Activated T-helper 1 cell treated with Interleukin-2 at 50 U/mL for 16 hours (primary cell): ENCODE measurements around the gene L1CAM.

Source experiments
- DNase-seq: peaks from one replicate; pipeline ENCODE4 v3.0.0-alpha.2; 2020; ENCODE audit warnings: low read depth

L1CAM gene

DNA sequence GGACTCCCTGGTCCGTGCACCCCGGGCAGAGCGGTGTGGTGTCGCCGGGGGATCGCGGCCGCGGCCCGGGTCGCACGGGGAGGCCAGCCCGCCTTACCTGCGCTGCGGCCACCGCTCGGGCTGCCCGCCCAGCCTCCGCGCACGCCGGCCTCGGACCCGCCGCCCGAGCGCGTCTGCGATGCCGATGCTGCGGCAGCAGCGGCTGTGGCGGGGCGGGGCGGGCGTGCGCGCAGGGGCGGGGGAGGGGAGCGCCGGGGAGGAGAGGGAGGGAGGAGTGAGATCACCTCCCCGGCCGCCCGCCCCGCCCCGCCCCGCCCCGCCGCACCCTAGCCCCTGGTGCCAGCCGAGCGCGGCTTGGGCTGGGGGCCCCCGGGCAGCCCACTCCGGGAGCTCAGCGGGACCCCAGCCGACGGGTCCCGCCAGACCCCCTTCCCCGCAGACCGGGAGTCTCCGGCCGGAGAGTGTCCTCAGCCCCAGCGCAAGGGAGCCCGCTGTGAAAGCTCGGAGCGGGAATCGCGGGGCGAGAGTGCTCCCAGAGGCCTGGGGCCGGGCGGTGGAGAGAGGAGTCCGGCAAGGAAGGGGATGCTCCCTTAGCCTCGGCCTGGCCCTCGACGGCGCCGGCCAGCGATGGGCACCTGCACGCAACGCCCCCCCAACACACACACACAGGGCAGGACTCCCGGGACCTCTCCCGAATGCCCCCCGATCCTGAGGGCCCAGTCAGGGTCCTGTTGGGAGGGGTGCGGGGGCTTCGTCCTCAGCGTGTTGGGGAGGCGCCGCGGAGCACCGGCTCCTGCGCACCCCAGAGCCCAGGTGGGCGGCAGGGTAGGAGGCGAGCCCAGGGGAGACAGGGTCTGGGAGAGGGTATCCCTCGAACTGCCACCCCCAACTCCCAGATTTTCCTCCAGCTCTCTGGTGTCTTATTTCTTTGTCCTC lies at the start of gene L1CAM:
L1CAM (minus strand) TSS at position 206 of the 936 bp plus-strand sequence. CDS start 10,337 bp downstream, outside the sequence.
- no peak for DNase-seq

DNA sequence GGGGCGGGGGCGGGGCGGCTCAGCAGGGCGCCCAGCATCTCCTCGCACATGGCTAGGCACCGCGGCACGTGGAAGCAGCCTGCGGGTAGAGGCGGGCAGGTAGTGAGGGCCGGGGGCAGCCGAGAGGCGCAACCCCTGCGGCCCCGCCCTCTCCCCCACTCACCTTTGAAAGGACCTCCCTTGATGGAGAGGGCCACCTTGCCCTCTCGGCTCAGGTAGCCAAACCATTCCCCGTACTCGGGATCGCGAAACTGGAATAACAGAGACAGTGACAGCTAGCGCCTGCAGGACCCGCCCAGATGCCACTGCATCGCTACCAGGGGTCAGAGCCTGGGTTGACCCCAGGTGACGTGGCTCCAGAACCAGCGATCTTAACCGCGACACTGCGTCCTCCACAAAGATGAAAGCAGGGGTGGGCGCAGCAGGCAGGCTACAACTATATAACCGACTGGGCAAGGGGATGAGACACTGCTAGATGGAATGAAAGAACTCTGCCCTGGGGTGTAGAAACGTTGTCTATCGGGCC lies 49.4 kb upstream of the L1CAM start:
- no peak for DNase-seq

GRCh38 chrX:153934762-153935325 lies 48.9 kb upstream of the L1CAM start, which contains the start of gene NAA10:
TSS of gene NAA10 (minus strand) at chrX:153935037. CDS start at chrX:153934904, 133 bp downstream.
- peak; percentile 44 for DNase-seq

DNA sequence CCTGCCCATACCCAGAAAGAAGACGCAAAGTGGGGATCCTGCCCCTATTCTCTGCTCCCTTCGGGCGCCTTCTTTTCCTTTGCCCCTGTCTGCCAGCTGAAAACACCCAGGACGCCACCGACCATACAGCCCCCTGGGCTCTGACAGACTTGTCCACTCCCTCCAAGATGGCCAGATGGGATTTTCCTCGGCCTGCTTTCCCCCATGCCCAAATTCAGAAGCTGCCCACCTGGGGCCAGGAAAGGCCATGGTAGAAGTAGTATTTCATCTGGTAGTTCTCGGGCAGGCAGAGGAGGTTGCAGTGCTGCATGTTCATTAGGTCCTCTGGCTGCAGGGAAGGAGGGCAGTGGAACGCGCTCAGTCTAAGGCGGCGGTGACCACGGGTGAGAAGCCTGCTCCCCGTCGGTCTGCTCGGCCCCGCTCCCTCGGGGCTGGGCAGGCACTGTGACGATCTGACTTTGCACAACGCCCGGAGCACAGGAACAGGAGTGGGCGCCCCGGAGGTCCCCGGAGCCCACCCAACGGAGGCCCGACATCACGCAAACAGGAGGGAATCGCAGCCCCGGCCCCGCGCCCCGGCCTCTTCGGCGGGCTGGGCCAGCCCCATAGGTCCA lies 48.3 kb upstream of the L1CAM start:
- no peak for DNase-seq

DNA sequence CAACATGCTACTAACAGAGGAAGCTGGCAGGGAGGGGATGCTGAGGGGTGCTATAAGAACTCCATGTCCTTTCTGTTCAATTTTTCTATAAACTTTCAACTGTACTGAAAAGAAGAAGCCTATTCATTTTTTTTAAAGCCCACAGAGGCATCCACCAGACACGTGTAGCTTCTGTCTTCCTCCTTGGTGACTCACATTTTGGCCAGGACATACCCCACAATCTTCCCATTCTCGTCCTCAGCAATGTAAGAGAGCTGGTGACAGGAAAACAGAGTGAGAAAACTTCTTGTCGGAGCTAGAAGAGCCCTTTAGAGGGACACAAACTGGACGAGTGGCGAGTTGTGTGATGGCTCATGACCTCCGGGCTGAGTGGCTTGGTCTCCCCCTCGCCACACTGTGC lies 47.8 kb upstream of the L1CAM start:
- DNase-seq = no peak

- DNase-seq = no peak
These were observed 46.4 kb upstream of the L1CAM start for GRCh38 chrX:153932220-153932915.

GRCh38 chrX:153931748-153932147 lies 45.8 kb upstream of the L1CAM start:
- DNase-seq = no peak

GRCh38 chrX:153931151-153931550 lies 45.2 kb upstream of the L1CAM start:
- DNase-seq = no peak

GRCh38 chrX:153930011-153930910 lies 44.3 kb upstream of the L1CAM start:
- no peak for DNase-seq

GRCh38 chrX:153929576-153929975 lies 43.6 kb upstream of the L1CAM start:
- no peak for DNase-seq

DNA sequence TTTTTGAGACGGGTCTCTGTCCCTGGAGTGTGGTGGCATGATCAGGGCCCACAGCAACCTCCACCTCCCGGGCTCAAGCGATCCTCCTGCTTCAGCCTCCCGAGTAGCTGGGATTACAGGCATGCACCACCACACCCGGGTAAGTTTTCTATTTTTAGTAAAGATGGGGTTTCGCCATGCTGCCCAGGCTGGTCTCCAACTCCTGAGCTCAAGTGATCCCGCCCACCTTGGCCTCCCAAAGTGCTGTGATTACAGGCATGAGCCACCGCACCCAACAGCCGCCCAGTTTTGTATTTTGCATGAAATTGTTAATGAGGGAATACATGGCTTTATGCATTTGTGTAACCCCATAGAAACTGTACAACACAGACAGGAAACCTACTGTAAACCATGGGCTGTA lies 42.9 kb upstream of the L1CAM start:
- DNase-seq = no peak

- peak; percentile 94 for DNase-seq
These were observed 42.2 kb upstream of the L1CAM start for GRCh38 chrX:153927922-153928760.

- no peak for DNase-seq
These were observed 41.6 kb upstream of the L1CAM start for GRCh38 chrX:153927672-153927921.

DNA sequence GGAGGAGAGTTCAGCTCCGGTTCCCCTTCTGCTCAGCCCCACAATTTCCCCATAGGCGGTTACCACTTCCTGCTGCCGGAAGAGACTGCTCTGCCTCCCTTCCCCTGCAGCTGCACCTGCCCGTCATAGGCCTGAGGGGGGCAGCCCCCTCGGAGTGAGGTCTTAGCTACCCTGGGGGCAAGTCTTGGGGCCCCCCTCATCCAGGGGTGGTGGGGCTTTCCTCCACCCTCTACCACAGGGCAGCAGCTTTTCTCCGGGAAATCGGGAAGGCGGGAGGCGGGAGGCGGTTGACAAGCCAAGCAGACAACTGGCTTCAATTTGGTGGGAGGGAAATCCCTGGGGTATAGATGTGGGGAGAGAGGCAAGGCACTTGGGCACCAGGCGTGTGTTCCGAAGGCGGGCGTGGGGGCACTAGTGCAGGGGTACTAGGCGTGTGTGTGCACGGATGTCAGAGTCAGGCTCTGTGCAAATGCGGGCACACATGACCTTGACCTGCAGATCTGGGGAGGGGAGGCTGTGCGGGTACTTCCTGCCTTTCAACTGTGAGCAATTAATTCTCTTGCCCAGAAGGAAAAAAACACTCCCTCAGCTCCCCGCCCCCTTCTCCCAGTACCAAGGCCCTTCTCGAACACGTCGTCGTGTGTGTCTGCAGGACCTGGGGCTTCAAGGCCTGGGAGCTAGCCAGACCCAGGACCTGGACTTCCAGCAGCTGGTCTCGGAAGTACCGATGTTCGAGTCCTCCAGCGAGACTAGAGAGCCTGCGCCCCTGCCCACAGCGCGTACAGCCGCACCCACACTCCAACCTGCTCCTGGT lies 41.1 kb upstream of the L1CAM start:
- DNase-seq = peak; percentile 69

DNA sequence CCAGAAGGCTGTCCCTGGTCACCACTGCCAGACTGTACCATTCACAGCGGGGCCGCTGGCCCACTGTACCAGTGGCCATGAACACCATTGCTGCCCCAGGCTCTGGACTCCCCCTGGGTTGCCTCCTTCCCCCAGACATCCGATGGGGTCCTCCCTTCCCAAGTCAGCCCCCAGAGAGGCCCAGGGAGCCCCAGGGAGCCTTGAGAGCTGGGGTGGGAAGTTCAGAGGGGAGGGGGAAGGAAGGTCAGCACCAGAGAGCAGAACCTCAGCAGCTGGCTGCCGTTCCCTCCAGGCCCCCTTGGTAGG lies 40.5 kb upstream of the L1CAM start:
- DNase-seq = no peak

- DNase-seq = peak; percentile 24
These were observed 40.0 kb upstream of the L1CAM start, which contains the start of gene ARHGAP4 for GRCh38 chrX:153925739-153926551. TSS of gene ARHGAP4 (minus strand) at chrX:153926264. CDS start at chrX:153926202, 62 bp downstream.

DNA sequence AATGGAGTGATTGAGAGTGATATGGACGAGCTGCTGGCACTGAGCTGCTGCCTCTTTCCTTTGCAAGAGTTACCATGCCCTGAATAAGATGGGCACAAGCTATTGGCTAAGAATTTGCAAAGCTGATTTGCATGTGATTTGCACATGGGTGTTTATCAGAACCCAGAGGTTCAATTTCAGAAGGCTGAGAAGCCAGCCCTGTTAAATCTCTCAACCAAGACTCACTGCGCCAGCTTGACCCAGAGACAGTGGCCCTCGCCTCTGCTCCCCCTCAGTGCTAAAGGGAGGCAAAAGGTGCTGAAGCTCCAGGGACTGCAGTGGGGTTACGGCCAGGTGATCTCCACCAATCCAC lies 39.4 kb upstream of the L1CAM start:
- no peak for DNase-seq

DNA sequence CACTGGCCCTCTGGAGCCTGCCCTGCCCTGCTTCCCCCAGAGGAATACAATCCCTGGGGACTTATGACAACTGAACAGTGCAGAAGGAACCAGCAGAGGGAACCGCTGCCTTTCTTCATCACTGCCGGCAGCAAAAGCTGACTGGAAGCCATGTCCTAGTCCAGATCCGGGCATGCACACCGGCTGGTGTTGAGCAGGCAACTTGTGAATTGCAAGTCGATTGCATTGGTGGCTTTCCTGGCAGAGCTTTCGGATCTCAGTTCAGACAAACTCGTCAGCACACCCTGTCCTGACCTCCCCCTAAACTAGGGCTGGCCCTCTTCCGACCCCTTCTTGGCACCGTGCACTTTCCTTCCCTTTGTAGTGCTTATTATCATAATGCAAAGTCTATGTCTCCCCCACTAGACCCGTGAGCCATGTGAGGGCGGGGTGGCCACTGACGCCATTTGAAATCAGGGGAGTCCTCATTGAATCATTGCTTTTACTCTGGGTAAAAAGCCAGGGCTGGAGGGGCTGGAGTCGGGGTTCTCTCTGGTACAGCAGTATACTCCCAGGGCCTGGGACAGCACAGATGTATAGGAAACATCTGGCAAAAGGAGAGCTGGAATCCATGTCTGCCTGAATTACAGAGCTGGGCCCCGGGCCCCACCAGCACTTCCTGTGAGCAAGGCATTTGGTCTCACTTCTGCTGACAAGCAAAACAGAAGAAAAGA lies 38.3 kb upstream of the L1CAM start:
- no peak for DNase-seq
